GM21576 (cell line): Measurements from ENCODE around the gene GALE.
A peak's percentile ranks its signal among the peaks of the same experiment; 100 is the strongest.
"Not testable (repeated sequence)": the region's sequence is repeated elsewhere in the genome, so short reads cannot be mapped to it uniquely, and the experiment has no call there.

ENCODE experiments used
- ATAC-seq: cut with Tn5 transposase; IDR thresholded peaks from one replicate; pipeline ENCODE4 v1.9.1; 2021; ENCODE audit warnings: mild to moderate bottlenecking, moderate library complexity; ENCODE audit not compliant: unreplicated experiment

The GALE gene

GRCh38 chr1:23810818-23811540 is 10.4 kb upstream of the GALE start:
- ATAC-seq = peak; percentile 54

- ATAC-seq = no peak
These were observed 9.2 kb upstream of the GALE start for GRCh38 chr1:23809751-23810171.

DNA sequence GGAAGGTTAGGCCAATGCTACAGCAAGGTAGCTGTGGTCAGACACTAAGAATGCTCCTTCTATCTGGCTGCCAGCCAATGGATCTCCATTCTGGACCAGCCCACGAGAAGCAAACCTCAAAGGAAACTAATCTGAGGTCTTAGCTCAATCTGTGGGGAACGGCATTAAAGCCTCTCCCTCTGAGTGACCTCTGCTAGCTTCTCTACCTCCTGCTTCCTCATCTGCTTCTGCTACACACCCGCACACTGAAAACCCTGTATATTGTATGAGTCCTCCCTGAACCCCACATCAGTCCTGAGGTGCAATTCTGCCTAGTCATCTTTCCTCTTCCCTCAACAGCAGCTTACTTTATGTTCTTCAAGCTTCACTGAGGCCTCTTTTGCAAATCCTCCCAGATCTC is 6.9 kb upstream of the GALE start:
- no peak for ATAC-seq

DNA sequence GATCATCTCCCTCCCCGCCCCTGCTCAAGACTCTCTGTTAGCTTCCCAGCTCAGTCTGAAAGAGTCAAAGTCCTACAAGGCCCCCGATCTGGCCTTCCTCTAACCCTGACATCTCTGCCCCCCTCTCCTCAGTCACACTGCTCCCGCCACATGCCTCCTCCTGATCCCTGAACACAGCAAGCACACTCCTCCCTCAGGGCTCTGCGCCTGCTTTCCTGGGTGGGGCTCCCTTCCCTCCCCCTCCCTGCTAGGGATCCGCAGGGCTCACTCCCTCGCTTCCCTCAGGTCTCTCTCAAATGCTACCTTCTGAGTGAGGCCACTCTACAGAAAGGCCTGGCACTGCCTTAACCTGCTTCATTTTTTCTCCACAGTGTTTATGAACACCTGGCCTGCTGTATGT is 5.7 kb upstream of the GALE start:
- no peak for ATAC-seq

- no peak for ATAC-seq
These were observed 4.5 kb upstream of the GALE start for GRCh38 chr1:23805025-23805424.

DNA sequence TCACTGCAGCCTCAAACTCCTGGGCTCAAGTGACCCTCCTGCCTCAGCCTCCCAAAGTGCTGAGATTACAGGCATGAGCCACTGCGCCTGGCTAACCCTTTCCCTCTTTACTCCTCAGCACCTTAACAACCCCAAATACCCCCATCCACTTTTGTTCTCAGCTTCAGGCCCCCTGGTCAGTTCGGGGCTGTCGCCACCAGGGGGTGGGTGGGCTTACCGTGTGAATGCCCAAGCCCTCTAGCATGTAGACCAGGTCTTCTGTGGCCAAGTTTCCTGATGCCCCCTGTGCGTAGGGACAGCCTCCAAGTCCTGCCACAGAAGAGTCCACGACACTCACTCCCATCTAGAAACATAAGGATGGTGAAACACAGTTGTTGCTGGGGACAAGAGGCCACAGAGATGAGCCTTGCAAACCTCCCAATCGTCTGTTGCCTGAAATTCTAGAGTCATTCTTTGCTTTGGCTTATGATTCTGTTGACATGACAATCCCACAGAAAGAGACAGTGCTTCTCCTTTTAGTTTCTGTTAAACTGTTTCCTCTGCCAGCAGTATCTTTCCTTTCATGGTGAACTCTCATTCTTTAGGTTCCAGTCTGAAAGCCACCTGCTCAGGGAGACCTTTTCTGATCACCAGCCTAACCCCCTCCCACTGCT is 3.8 kb upstream of the GALE start:
- ATAC-seq = no peak

GRCh38 chr1:23803674-23804073 is 3.1 kb upstream of the GALE start:
- ATAC-seq = no peak

- not testable (repeated sequence) for ATAC-seq
These were observed 2.3 kb upstream of the GALE start for GRCh38 chr1:23802809-23803342.

DNA sequence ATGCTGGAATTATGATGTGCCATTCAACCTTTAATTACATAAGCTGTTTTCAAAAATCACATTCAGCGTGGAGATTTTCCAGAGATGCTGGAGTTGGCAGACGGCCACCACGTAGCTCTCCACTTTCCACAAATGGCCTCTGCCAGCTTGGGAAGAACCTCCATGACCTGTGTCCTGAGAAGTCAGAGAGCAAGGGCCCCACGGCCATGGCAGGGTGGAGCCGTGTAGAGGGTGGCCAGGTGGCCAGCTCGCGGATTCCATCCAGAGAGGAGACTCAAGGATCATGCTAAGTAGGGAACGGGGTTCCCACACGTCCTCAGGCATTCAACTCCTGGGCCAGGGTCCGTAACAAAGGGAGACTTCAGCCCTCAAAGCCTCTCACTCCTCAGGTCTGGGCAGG is 1.3 kb upstream of the GALE start:
- ATAC-seq = no peak

DNA sequence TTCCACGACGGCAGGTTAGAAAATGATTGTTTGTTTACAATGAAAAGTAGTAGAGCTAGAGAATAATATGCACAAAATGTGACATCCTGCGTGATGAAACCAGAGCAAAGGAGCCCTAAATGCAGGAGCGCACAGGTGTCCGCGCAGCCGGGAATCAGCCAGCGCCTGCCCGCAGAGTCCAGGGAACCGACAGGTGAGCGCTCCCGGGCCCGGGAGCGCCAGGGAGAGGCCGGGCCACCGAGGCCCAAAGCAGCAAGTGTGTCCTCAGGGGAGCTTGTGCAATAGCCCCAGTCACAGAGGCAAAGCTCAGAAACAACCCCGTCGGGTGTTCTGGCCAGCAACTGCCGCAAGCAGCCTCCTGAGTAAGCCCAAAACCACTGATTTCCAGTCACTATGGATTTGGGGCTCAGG is 789 bp upstream of the GALE start:
- no peak for ATAC-seq

GRCh38 chr1:23799570-23800399 is 769 bp downstream of the GALE start:
- ATAC-seq = peak; percentile 11

DNA sequence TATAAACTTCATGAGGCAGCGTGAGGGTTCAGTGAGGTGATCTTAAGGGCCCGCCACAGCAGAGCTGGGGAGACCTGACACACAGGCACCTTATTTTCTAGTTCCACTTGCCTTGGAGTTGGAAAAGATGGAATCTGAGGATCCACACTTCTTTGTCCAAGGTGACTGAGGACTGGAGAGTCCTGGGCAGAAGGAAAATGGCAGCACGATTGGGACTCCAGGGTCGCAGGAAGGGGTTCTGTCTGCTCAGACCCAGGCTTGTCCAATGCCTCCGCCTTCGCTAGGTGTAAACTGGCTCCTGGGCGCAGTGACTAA is 1.3 kb downstream of the GALE start:
- no peak for ATAC-seq

DNA sequence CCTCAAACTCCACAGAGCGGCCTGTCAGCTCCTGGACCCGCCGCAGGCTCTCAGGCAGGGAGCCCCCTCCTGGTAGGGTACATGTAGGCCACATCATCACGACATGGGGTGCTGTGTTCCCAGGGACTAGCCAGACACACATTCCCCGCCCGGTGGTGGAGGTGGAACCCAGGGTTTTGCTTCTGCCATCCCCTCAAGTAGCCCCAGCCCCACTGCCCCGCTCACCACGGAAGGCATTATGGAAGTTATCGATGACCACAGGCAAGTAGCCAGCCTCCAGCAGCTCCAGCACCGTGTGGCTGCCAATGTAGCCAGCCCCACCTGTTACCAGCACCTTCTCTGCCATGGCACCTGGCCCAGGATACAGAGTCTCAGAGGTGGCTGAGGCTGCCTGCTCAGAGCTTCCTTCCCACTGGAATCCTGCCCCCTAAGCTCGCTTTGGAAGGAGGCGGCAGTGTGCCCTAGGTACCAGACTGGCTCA is 1.9 kb downstream of the GALE start:
- no peak for ATAC-seq

DNA sequence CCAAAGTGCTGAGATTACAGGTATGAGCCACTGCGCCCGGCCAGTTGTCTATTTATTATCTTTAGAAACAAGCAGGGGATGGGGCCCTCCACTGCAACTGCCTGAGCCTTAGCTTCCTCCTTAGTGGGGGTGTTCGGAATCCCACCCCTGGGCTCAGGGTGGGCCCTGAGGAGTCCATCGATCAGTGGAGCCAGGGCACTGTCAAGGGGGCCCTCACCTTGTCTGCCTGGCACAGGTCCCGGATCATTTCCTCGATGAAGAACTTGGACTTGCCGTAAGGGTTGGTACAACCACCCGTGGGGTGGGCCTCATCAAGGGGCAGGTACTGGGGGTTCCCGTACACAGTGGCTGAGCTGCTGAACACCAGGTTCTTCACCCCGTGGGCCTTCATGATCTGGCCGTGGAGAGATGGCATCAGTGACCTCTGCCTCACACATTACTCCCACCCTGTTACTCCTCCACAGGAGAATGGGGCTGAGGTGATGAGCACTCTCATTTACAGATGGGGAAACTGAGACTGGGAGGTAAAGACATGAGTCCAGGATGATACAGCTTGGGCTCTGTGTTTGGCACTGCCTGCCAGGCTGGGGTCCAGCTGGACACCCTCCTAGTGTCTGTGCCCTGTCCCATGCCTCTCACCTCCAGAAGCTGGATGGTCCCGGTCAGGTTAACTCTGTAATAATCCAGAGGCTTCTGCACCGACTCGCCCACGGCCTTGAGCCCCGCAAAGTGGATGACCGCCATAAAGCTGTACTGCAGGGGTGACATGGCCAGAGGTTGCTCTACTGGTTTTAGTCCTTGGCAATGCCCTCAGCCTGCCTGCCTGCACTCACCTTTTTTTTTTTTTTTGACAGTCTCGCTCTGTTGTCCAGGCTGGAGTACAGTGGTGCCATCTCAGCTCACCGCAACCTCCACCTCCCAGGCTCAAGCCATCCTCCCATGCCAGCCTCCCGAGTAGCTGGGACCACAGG is 2.8 kb downstream of the GALE start:
- no peak for ATAC-seq

- no peak for ATAC-seq
These were observed 3.9 kb downstream of the GALE start for GRCh38 chr1:23796466-23797271.

GRCh38 chr1:23795676-23796465 is 4.7 kb downstream of the GALE start:
- ATAC-seq = no peak

GRCh38 chr1:23794732-23795182 is 5.8 kb downstream of the GALE start:
- not testable (repeated sequence) for ATAC-seq

DNA sequence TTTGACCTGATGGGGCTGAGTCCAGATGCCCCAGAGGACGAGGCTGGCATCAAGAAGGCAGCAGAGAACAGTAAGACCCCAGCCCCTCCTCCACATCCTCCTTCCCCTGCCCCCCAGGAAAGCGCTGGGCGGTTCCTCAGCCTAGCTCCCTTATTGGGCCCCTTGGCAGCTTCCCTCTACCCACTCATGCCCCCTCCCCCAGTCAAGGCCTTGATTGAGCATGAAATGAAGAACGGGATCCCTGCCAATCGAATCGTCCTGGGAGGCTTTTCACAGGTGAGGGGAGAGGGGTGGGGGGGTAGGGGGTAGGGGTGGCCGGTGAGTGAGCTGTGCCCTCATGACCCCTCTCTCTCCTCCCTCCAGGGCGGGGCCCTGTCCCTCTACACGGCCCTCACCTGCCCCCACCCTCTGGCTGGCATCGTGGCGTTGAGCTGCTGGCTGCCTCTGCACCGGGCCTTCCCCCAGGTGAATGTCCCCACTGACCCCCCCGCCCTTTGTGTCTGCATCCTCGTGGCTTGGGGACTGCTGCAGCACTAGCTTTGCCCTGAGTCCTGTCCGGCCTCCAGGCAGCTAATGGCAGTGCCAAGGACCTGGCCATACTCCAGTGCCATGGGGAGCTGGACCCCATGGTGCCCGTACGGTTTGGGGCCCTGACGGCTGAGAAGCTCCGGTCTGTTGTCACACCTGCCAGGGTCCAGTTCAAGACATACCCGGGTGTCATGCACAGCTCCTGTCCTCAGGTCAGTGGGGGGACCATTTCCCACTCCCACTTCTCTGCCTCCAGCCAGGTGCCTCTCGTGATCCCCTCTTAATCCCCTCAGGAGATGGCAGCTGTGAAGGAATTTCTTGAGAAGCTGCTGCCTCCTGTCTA is 6.5 kb downstream of the GALE start:
- ATAC-seq = no peak
